HL-60 (cell line): ENCODE data around the gene TCP1.

Experiments
- POLR2AphosphoS5 ChIP-seq: IDR thresholded peaks from 2 replicates; pipeline ENCODE4 v1.6.1; 2012; ENCODE audit warnings: low read depth
- TF ChIP-seq, protein P1 (sequence below): IDR thresholded peaks from one replicate; pipeline ENCODE4 v1.5.1; 2011; ENCODE audit warnings: low read length, control low read depth, inconsistent platforms; ENCODE audit not compliant: insufficient read depth

- TF ChIP-seq, protein P1, sequence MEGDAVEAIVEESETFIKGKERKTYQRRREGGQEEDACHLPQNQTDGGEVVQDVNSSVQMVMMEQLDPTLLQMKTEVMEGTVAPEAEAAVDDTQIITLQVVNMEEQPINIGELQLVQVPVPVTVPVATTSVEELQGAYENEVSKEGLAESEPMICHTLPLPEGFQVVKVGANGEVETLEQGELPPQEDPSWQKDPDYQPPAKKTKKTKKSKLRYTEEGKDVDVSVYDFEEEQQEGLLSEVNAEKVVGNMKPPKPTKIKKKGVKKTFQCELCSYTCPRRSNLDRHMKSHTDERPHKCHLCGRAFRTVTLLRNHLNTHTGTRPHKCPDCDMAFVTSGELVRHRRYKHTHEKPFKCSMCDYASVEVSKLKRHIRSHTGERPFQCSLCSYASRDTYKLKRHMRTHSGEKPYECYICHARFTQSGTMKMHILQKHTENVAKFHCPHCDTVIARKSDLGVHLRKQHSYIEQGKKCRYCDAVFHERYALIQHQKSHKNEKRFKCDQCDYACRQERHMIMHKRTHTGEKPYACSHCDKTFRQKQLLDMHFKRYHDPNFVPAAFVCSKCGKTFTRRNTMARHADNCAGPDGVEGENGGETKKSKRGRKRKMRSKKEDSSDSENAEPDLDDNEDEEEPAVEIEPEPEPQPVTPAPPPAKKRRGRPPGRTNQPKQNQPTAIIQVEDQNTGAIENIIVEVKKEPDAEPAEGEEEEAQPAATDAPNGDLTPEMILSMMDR = no peak
- no peak for TF ChIP-seq POLR2AphosphoS5
Observed at GRCh38 chr6:159829526-159829925, 40.1 kb upstream of the TCP1 start.
